NT2/D1 (cell line): ENCODE data around the gene ZEB2.

ENCODE experiments used
- DNase-seq: peaks from one replicate; pipeline ENCODE4 v3.0.0-alpha.2; 2011; ENCODE audit warnings: low read depth, low spot score
- H3K27me3 ChIP-seq: 2 replicates; pipeline ENCODE4 v1.6.0; 2011; ENCODE audit warnings: mild to moderate bottlenecking; ENCODE audit not compliant: insufficient read length, insufficient read depth
- H3K36me3 ChIP-seq: 2 replicates; pipeline ENCODE4 v1.6.1; 2011; ENCODE audit warnings: mild to moderate bottlenecking, low read length, mixed read lengths; ENCODE audit not compliant: insufficient read depth, insufficient read length
- H3K4me1 ChIP-seq: 2 replicates; pipeline ENCODE4 v1.5.1; 2011; ENCODE audit not compliant: insufficient read depth, insufficient read length
- H3K4me3 ChIP-seq: 2 replicates; pipeline ENCODE4 v1.5.1; 2011; ENCODE audit warnings: low read depth; ENCODE audit not compliant: insufficient read length
- H3K9ac ChIP-seq: 2 replicates; pipeline ENCODE4 v1.6.0; 2011; ENCODE audit warnings: low read depth; ENCODE audit not compliant: insufficient read length
- H3K9me3 ChIP-seq: 2 replicates; pipeline ENCODE4 v1.5.1; 2011; ENCODE audit warnings: mild to moderate bottlenecking, low read length; ENCODE audit not compliant: insufficient read depth
- SUZ12 ChIP-seq: IDR thresholded peaks from 2 replicates; pipeline ENCODE4 v1.6.1; 2011; ENCODE audit not compliant: insufficient read length, insufficient read depth; ENCODE audit errors: extremely low read depth
- YY1 ChIP-seq: IDR thresholded peaks from 2 replicates; pipeline ENCODE4 v1.6.1; 2011; ENCODE audit not compliant: insufficient read length, insufficient read depth
- ZNF274 ChIP-seq: IDR thresholded peaks from 2 replicates; pipeline ENCODE4 v1.6.1; 2011; ENCODE audit warnings: mild to moderate bottlenecking, low read depth, low read length

The ZEB2 gene

GRCh38 chr2:144465749-144466148 is 54.2 kb downstream of the ZEB2 start:
- no peaks in the 10 kb centered on the region for H3K27me3 ChIP-seq
- no peak overlapping the region for H3K4me3 ChIP-seq
- H3K4me1 ChIP-seq: no peaks in the 10 kb centered on the region
- no peak for TF ChIP-seq SUZ12
- TF ChIP-seq YY1: no peak
- no peak overlapping the region for H3K9ac ChIP-seq
- H3K36me3 ChIP-seq: peaks cover 5% of the 10 kb centered on the region
- H3K9me3 ChIP-seq: no peaks in the 10 kb centered on the region
- no peak for DNase-seq

- no peak for TF ChIP-seq YY1
- no peak for TF ChIP-seq ZNF274
- TF ChIP-seq SUZ12: no peak
- no peak overlapping the region for H3K9ac ChIP-seq
- H3K4me3 ChIP-seq: no peak overlapping the region
- no peak for DNase-seq
- no peaks in the 10 kb centered on the region for H3K4me1 ChIP-seq
- H3K9me3 ChIP-seq: no peaks in the 10 kb centered on the region
- no peaks in the 10 kb centered on the region for H3K27me3 ChIP-seq
- peaks cover 4% of the 10 kb centered on the region for H3K36me3 ChIP-seq
These were observed 55.2 kb downstream of the ZEB2 start for GRCh38 chr2:144464730-144465129.

DNA sequence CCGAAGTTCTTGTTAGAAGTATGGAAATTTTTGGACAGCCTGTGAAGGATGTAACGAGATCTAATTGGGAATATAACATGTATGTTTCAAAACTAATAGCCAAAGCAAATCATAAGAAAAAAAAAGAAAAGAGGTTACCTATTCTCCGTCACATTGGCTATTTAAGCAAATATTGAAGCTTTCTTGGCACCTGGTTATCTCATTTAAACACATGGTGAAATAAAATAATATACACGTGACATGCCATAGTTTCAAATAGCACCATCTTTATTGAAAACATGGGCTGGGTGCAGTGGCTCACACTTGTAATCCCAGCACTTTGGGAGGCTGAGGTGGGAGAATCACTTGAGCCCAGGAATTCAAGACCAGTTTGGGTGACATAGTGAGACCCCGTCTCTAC is 56.7 kb downstream of the ZEB2 start:
- no peaks in the 10 kb centered on the region for H3K27me3 ChIP-seq
- no peaks in the 10 kb centered on the region for H3K9me3 ChIP-seq
- no peak overlapping the region for H3K4me3 ChIP-seq
- no peaks in the 10 kb centered on the region for H3K4me1 ChIP-seq
- no peak for TF ChIP-seq SUZ12
- H3K36me3 ChIP-seq: no peaks in the 10 kb centered on the region
- no peak overlapping the region for H3K9ac ChIP-seq
- no peak for DNase-seq

- Histone ChIP-seq H3K27me3 (no peaks in the 10 kb centered on the region), H3K9me3 (no peaks in the 10 kb centered on the region), H3K4me1 (no peaks in the 10 kb centered on the region), H3K9ac (no peak overlapping the region), H3K4me3 (no peak overlapping the region), H3K36me3 (no peaks in the 10 kb centered on the region)
- no peak for DNase-seq
- TF ChIP-seq YY1: no peak
- TF ChIP-seq SUZ12: no peak
- no peak for TF ChIP-seq ZNF274
These were observed 57.7 kb downstream of the ZEB2 start for GRCh38 chr2:144462266-144462665.

DNA sequence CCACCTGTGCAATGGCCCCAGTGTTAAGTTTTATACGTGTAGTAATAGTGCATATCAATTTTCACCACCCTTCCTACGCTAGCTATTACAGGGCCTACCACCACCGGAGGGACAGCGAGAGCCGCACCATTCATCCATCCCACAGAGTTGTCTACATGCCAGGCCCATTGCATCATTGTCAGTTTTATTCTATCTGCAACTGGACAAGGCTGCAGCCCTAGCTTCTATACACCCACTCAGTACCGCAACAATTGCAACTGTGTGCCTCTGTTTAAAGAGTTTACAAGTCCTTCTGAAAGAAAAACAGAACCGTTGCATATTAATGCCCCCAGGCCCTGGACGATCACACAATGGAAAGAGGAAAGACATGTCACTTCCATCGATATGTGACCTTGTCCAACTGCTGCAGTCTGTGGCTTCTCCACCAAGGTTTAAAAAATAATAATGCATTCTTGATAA is 58.6 kb downstream of the ZEB2 start:
- TF ChIP-seq ZNF274: no peak
- TF ChIP-seq SUZ12: no peak
- no peak for TF ChIP-seq YY1
- Histone ChIP-seq H3K36me3 (no peaks in the 10 kb centered on the region), H3K27me3 (no peaks in the 10 kb centered on the region), H3K9me3 (no peaks in the 10 kb centered on the region), H3K9ac (no peak overlapping the region), H3K4me1 (no peaks in the 10 kb centered on the region), H3K4me3 (no peak overlapping the region)
- DNase-seq: no peak

DNA sequence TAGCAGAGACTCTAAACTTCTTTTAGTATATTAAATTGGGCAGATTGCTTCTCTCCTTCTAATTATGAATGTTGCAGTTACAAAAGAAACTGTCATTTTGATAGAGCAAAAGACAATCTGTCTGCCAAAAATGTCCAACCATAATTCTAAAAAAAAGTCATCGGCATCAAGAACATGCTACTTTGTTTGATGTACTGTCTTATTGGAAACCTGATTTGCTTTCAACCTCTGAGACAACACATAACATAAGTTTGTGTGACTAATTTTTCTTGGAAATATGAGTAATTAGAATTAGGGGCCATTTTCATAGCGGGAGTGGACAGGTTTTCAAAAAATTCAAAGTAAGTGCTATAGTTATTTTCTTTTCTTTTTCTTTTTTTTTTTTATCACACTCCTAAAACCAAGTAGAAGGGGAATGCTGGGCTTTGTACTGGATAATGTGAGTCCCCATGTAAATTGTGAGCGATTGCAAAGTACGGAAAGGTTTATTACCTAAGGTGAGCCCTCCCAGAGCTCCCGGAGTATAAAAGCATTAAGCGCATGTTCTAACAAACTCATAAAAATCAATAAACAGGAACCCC is 59.1 kb downstream of the ZEB2 start:
- Histone ChIP-seq H3K27me3 (no peaks in the 10 kb centered on the region), H3K4me3 (no peak overlapping the region), H3K36me3 (no peaks in the 10 kb centered on the region), H3K9me3 (no peaks in the 10 kb centered on the region), H3K9ac (no peak overlapping the region), H3K4me1 (no peaks in the 10 kb centered on the region)
- no peak for TF ChIP-seq ZNF274
- TF ChIP-seq SUZ12: no peak
- no peak for DNase-seq

- H3K27me3 ChIP-seq: no peaks in the 10 kb centered on the region
- no peaks in the 10 kb centered on the region for H3K9me3 ChIP-seq
- DNase-seq: no peak
- H3K4me3 ChIP-seq: no peak overlapping the region
- H3K9ac ChIP-seq: no peak overlapping the region
- no peaks in the 10 kb centered on the region for H3K36me3 ChIP-seq
- TF ChIP-seq ZNF274: no peak
- TF ChIP-seq SUZ12: no peak
- no peak for TF ChIP-seq YY1
- H3K4me1 ChIP-seq: no peaks in the 10 kb centered on the region
These were observed 60.0 kb downstream of the ZEB2 start for GRCh38 chr2:144459937-144460336.

GRCh38 chr2:144459286-144459685 is 60.6 kb downstream of the ZEB2 start:
- Histone ChIP-seq H3K9me3 (no peaks in the 10 kb centered on the region), H3K4me1 (no peaks in the 10 kb centered on the region), H3K27me3 (no peaks in the 10 kb centered on the region), H3K36me3 (no peaks in the 10 kb centered on the region), H3K9ac (no peak overlapping the region), H3K4me3 (no peak overlapping the region)
- no peak for DNase-seq
- no peak for TF ChIP-seq SUZ12
- TF ChIP-seq YY1: no peak
- TF ChIP-seq ZNF274: no peak
